SK-N-SH (cell line): ENCODE data around the gene CACNA2D3.

ENCODE experiments used
- CTCF ChIP-seq: fragments of 200-600 bp; sonication (generic); IDR thresholded peaks from 2 replicates; pipeline ENCODE4 v1.6.1; 2017; ENCODE audit warnings: antibody characterized with exemption, mild to moderate bottlenecking, moderate library complexity
- ELF1 ChIP-seq: IDR thresholded peaks from 2 replicates; pipeline ENCODE4 v1.4.0; 2012
- EZH2phosphoT487 ChIP-seq: fragments of 200-600 bp; sonication (generic); IDR thresholded peaks from 2 replicates; pipeline ENCODE4 v1.6.1; 2017; ENCODE audit warnings: low read depth, mixed run types, mild to moderate bottlenecking, antibody characterized with exemption, moderate library complexity, borderline replicate concordance
- JUND ChIP-seq: IDR thresholded peaks from 2 replicates; pipeline ENCODE4 v1.4.0; 2012
- MEF2A ChIP-seq: IDR thresholded peaks from 2 replicates; pipeline ENCODE4 v1.4.0; 2012; ENCODE audit warnings: low read depth, borderline replicate concordance
- MXI1 ChIP-seq: IDR thresholded peaks from 2 replicates; pipeline ENCODE4 v1.6.1; 2012; ENCODE audit warnings: mild to moderate bottlenecking, low read depth, low read length, improper control_type of control experiment
- POLR2AphosphoS5 ChIP-seq: IDR thresholded peaks from 2 replicates; pipeline ENCODE4 v1.6.1; 2012; ENCODE audit warnings: low read depth, low read length
- RAD21 ChIP-seq: IDR thresholded peaks from 2 replicates; pipeline ENCODE4 v1.6.1; 2012; ENCODE audit warnings: mild to moderate bottlenecking, low read length
- REST ChIP-seq: IDR thresholded peaks from 2 replicates; pipeline ENCODE4 v1.6.1; 2012; ENCODE audit warnings: mild to moderate bottlenecking, low read depth, low read length, moderate library complexity
- RXRA ChIP-seq: IDR thresholded peaks from 2 replicates; pipeline ENCODE4 v1.4.0; 2012; ENCODE audit warnings: low read depth, mild to moderate bottlenecking, borderline replicate concordance
- TCF12 ChIP-seq: IDR thresholded peaks from 2 replicates; pipeline ENCODE4 v1.4.0; 2012
- YY1 ChIP-seq: IDR thresholded peaks from 2 replicates; pipeline ENCODE4 v1.4.0; 2012; ENCODE audit warnings: low read depth, mild to moderate bottlenecking
- TF ChIP-seq, protein P1 (sequence below): IDR thresholded peaks from 2 replicates; pipeline ENCODE4 v1.4.0; 2012; ENCODE audit warnings: low read depth

DNA sequence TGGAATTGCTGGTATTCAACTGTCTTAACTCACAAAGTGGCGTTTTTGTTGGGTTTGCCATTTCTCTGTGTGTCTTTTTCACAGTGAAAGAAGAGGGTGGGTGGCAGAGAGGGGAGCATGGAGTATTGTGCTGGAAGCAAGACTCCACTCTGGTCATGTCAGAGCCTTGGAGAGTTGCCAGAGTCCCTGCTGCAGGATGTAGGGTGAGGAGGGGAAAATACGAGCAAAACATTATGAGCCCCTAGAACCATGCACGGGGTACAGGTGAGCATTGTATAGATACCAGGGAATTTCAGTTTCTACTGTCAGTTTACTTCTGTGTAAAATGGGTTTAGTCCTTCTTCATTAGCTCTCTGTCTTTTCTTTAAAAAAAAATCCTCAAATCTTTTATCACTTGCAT, 249.9 kb downstream of the CACNA2D3 start:
- TF ChIP-seq CTCF (no peak), YY1 (no peak), RXRA (no peak), TCF12 (no peak), EZH2phosphoT487 (no peak), JUND (no peak), MEF2A (no peak), POLR2AphosphoS5 (no peak), REST (no peak), RAD21 (no peak), MXI1 (no peak), ELF1 (no peak)
- TF ChIP-seq, protein P1, sequence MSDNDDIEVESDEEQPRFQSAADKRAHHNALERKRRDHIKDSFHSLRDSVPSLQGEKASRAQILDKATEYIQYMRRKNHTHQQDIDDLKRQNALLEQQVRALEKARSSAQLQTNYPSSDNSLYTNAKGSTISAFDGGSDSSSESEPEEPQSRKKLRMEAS, result no peak
